GM18507 (cell line): ENCODE data around the gene PITRM1.
"Not testable (repeated sequence)": the region's sequence is repeated elsewhere in the genome, so short reads cannot be mapped to it uniquely, and the experiment has no call there.

Experiments
- DNase-seq: peaks from one replicate; pipeline ENCODE4 v3.0.0; 2011; ENCODE audit warnings: low read depth; ENCODE audit not compliant: insufficient read length; ENCODE audit errors: extremely low spot score
- FAIRE-seq: peaks from 2 replicates; lab custom pipeline; 2011; peaks lifted over from hg19 to GRCh38; lab: Jason Lieb, UNC

PITRM1 gene

GRCh38 chr10:3108033-3108432 lies 64.5 kb downstream of the PITRM1 start:
- FAIRE-seq (no peak), DNase-seq (no peak)

- DNase-seq (no peak), FAIRE-seq (no peak)
These were observed 65.1 kb downstream of the PITRM1 start for GRCh38 chr10:3107426-3107961.

GRCh38 chr10:3106928-3107425 lies 65.6 kb downstream of the PITRM1 start:
- FAIRE-seq (no peak), DNase-seq (no peak)

- DNase-seq, FAIRE-seq: not testable (repeated sequence)
These were observed 66.3 kb downstream of the PITRM1 start for GRCh38 chr10:3106328-3106727.

GRCh38 chr10:3105905-3106304 lies 66.7 kb downstream of the PITRM1 start:
- FAIRE-seq (no peak), DNase-seq (no peak)

GRCh38 chr10:3105166-3105565 lies 67.4 kb downstream of the PITRM1 start:
- DNase-seq, result no peak
- FAIRE-seq, result no peak

- DNase-seq (no peak), FAIRE-seq (no peak)
These were observed 68.2 kb downstream of the PITRM1 start for GRCh38 chr10:3104251-3104918.

GRCh38 chr10:3103646-3104045 lies 68.9 kb downstream of the PITRM1 start:
- no peak for FAIRE-seq
- no peak for DNase-seq

- FAIRE-seq (no peak), DNase-seq (no peak)
These were observed 69.7 kb downstream of the PITRM1 start for GRCh38 chr10:3102720-3103427.

- no peak for FAIRE-seq
- no peak for DNase-seq
These were observed 71.5 kb downstream of the PITRM1 start for GRCh38 chr10:3100856-3101640.

- no peak for DNase-seq
- no peak for FAIRE-seq
These were observed 72.3 kb downstream of the PITRM1 start for GRCh38 chr10:3100093-3100792.

GRCh38 chr10:3099291-3100092 lies 73.1 kb downstream of the PITRM1 start:
- FAIRE-seq (no peak), DNase-seq (no peak)

GRCh38 chr10:3098689-3099088 lies 73.9 kb downstream of the PITRM1 start:
- no peak for FAIRE-seq
- no peak for DNase-seq

GRCh38 chr10:3097160-3097559 lies 75.4 kb downstream of the PITRM1 start:
- DNase-seq (no peak), FAIRE-seq (no peak)

- FAIRE-seq (no peak), DNase-seq (no peak)
These were observed 76.4 kb downstream of the PITRM1 start for GRCh38 chr10:3096149-3096548.

GRCh38 chr10:3095373-3096139 lies 77.0 kb downstream of the PITRM1 start:
- FAIRE-seq (no peak), DNase-seq (no peak)

- DNase-seq (no peak), FAIRE-seq (no peak)
These were observed 78.0 kb downstream of the PITRM1 start for GRCh38 chr10:3094609-3095036.

- DNase-seq (no peak), FAIRE-seq (no peak)
These were observed 78.6 kb downstream of the PITRM1 start for GRCh38 chr10:3093996-3094395.
